ENCODE data around the gene RTRAF. TPM values are rescaled to one million over a fixed set of nuclear protein-coding genes. Genes with fewer than 3 reads are reported as not detected.

The RTRAF gene
- total and polyA plus RNA-seq, 2 experiments from 2014 or later, result 150 to 729 TPM

DNA sequence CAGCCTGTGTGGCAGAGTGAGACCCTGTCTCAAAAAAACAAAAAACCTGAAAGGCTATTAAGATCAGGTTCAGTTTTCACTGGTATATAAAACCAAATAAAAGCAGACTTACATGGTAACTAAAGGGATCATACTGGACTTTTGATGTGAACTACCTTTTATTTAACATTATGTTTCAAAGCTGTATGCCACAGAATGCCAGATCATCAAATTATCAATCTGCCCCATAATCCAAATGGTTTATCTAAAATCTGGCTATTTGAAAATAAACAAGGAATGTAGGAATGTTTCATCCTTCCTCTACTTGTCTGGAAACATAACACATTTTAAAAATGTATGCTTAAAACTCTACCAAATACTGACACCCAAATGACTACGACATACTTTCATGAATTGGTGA lies 65.3 kb downstream of the RTRAF start:
- no peaks in the 10 kb centered on the region for H3K36me3 Mint-ChIP-seq (ENCODE audit: low read depth)
- no peaks in the 10 kb centered on the region for H3K9me2 ChIP-seq (ENCODE audit: insufficient read depth)
- TF ChIP-seq EZH2phosphoT487 (IDR thresholded peaks at IDR 0.05; ENCODE audit: unreplicated experiment), result no peak
- TF ChIP-seq JUNB (IDR thresholded peaks at IDR 0.05; ENCODE audit: unreplicated experiment), result no peak
- TF ChIP-seq, protein P1, sequence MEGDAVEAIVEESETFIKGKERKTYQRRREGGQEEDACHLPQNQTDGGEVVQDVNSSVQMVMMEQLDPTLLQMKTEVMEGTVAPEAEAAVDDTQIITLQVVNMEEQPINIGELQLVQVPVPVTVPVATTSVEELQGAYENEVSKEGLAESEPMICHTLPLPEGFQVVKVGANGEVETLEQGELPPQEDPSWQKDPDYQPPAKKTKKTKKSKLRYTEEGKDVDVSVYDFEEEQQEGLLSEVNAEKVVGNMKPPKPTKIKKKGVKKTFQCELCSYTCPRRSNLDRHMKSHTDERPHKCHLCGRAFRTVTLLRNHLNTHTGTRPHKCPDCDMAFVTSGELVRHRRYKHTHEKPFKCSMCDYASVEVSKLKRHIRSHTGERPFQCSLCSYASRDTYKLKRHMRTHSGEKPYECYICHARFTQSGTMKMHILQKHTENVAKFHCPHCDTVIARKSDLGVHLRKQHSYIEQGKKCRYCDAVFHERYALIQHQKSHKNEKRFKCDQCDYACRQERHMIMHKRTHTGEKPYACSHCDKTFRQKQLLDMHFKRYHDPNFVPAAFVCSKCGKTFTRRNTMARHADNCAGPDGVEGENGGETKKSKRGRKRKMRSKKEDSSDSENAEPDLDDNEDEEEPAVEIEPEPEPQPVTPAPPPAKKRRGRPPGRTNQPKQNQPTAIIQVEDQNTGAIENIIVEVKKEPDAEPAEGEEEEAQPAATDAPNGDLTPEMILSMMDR (conservative IDR thresholded peaks at IDR 0.05; ENCODE audit: low read depth in 2 of 2), result no peak
- no peak for TF ChIP-seq CREB1 (CRISPR knock-in tag; IDR thresholded peaks at IDR 0.05; ENCODE audit: low read depth)
- TF ChIP-seq, protein P2, sequence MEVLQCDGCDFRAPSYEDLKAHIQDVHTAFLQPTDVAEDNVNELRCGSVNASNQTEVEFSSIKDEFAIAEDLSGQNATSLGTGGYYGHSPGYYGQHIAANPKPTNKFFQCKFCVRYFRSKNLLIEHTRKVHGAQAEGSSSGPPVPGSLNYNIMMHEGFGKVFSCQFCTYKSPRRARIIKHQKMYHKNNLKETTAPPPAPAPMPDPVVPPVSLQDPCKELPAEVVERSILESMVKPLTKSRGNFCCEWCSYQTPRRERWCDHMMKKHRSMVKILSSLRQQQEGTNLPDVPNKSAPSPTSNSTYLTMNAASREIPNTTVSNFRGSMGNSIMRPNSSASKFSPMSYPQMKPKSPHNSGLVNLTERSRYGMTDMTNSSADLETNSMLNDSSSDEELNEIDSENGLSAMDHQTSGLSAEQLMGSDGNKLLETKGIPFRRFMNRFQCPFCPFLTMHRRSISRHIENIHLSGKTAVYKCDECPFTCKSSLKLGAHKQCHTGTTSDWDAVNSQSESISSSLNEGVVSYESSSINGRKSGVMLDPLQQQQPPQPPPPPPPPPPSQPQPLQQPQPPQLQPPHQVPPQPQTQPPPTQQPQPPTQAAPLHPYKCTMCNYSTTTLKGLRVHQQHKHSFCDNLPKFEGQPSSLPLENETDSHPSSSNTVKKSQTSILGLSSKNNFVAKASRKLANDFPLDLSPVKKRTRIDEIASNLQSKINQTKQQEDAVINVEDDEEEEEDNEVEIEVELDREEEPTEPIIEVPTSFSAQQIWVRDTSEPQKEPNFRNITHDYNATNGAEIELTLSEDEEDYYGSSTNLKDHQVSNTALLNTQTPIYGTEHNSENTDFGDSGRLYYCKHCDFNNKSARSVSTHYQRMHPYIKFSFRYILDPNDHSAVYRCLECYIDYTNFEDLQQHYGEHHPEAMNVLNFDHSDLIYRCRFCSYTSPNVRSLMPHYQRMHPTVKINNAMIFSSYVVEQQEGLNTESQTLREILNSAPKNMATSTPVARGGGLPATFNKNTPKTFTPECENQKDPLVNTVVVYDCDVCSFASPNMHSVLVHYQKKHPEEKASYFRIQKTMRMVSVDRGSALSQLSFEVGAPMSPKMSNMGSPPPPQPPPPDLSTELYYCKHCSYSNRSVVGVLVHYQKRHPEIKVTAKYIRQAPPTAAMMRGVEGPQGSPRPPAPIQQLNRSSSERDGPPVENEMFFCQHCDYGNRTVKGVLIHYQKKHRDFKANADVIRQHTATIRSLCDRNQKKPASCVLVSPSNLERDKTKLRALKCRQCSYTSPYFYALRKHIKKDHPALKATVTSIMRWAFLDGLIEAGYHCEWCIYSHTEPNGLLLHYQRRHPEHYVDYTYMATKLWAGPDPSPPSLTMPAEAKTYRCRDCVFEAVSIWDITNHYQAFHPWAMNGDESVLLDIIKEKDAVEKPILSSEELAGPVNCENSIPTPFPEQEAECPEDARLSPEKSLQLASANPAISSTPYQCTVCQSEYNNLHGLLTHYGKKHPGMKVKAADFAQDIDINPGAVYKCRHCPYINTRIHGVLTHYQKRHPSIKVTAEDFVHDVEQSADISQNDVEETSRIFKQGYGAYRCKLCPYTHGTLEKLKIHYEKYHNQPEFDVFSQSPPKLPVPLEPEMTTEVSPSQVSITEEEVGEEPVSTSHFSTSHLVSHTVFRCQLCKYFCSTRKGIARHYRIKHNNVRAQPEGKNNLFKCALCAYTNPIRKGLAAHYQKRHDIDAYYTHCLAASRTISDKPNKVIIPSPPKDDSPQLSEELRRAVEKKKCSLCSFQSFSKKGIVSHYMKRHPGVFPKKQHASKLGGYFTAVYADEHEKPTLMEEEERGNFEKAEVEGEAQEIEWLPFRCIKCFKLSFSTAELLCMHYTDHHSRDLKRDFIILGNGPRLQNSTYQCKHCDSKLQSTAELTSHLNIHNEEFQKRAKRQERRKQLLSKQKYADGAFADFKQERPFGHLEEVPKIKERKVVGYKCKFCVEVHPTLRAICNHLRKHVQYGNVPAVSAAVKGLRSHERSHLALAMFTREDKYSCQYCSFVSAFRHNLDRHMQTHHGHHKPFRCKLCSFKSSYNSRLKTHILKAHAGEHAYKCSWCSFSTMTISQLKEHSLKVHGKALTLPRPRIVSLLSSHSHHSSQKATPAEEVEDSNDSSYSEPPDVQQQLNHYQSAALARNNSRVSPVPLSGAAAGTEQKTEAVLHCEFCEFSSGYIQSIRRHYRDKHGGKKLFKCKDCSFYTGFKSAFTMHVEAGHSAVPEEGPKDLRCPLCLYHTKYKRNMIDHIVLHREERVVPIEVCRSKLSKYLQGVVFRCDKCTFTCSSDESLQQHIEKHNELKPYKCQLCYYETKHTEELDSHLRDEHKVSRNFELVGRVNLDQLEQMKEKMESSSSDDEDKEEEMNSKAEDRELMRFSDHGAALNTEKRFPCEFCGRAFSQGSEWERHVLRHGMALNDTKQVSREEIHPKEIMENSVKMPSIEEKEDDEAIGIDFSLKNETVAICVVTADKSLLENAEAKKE (CRISPR knock-in tag; IDR thresholded peaks at IDR 0.05), result no peak
- TF ChIP-seq, protein P3, sequence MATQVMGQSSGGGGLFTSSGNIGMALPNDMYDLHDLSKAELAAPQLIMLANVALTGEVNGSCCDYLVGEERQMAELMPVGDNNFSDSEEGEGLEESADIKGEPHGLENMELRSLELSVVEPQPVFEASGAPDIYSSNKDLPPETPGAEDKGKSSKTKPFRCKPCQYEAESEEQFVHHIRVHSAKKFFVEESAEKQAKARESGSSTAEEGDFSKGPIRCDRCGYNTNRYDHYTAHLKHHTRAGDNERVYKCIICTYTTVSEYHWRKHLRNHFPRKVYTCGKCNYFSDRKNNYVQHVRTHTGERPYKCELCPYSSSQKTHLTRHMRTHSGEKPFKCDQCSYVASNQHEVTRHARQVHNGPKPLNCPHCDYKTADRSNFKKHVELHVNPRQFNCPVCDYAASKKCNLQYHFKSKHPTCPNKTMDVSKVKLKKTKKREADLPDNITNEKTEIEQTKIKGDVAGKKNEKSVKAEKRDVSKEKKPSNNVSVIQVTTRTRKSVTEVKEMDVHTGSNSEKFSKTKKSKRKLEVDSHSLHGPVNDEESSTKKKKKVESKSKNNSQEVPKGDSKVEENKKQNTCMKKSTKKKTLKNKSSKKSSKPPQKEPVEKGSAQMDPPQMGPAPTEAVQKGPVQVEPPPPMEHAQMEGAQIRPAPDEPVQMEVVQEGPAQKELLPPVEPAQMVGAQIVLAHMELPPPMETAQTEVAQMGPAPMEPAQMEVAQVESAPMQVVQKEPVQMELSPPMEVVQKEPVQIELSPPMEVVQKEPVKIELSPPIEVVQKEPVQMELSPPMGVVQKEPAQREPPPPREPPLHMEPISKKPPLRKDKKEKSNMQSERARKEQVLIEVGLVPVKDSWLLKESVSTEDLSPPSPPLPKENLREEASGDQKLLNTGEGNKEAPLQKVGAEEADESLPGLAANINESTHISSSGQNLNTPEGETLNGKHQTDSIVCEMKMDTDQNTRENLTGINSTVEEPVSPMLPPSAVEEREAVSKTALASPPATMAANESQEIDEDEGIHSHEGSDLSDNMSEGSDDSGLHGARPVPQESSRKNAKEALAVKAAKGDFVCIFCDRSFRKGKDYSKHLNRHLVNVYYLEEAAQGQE (IDR thresholded peaks at IDR 0.05; ENCODE audit: unreplicated experiment), result no peak
- TF ChIP-seq NANOG (IDR thresholded peaks at IDR 0.05; ENCODE audit: borderline replicate concordance), result no peak
- no peak for TF ChIP-seq ZNF114 (CRISPR knock-in tag; IDR thresholded peaks at IDR 0.05)
- TF ChIP-seq STAT1 (IDR thresholded peaks at IDR 0.05; ENCODE audit: unreplicated experiment), result no peak
- no peak overlapping the region for H3K4me3 Mint-ChIP-seq
- no peaks in the 10 kb centered on the region for H3K4me1 ChIP-seq (ENCODE audit: insufficient read depth)
- ATAC-seq (no peak), DNase-seq (ENCODE audit: low spot score) (no peak)
- H3K4me3 ChIP-seq, result no peak overlapping the region
- H3K4me2 ChIP-seq, result no peak overlapping the region
- peaks cover 4% of the 10 kb centered on the region; the same call in 2 of the 3 replicates for H3K4me1 Mint-ChIP-seq
- no peak overlapping the region for H2AFZ ChIP-seq
- no peaks in the 10 kb centered on the region for H3K9me3 Mint-ChIP-seq
- H4K20me1 ChIP-seq (replicated peaks; ENCODE audit: insufficient read depth), result no peaks in the 10 kb centered on the region
- H3K27ac Mint-ChIP-seq, result no peak overlapping the region
- no peak overlapping the region for H3K27ac ChIP-seq (ENCODE audit: low read depth)
- peaks cover 5% of the 10 kb centered on the region for H3K27me3 Mint-ChIP-seq (ENCODE audit: insufficient read depth, low read depth, poor library complexity)
- no peaks in the 10 kb centered on the region for H3F3A ChIP-seq (replicated peaks; ENCODE audit: low read depth)
- H3K79me2 ChIP-seq (replicated peaks; ENCODE audit: insufficient read depth), result no peaks in the 10 kb centered on the region
- H3K36me3 ChIP-seq (ENCODE audit: insufficient read depth), result no peaks in the 10 kb centered on the region
- H3K27me3 ChIP-seq (ENCODE audit: insufficient read depth), result no peaks in the 10 kb centered on the region
